OCI-LY3 (cell line): ENCODE data around the gene HCN3.

ENCODE experiments used
- EZH2phosphoT487 ChIP-seq: fragments of 200-600 bp; shearing (Covaris generic); IDR thresholded peaks from 2 replicates; pipeline ENCODE4 v1.6.1; 2018; ENCODE audit warnings: antibody characterized with exemption, mixed run types, low read depth
- TF ChIP-seq, protein P1 (sequence below): fragments of 200-600, 300-600 bp; sonication (generic); IDR thresholded peaks from 2 replicates; pipeline ENCODE4 v1.5.1; 2014; ENCODE audit warnings: antibody characterized with exemption, low read length, low read depth

DNA sequence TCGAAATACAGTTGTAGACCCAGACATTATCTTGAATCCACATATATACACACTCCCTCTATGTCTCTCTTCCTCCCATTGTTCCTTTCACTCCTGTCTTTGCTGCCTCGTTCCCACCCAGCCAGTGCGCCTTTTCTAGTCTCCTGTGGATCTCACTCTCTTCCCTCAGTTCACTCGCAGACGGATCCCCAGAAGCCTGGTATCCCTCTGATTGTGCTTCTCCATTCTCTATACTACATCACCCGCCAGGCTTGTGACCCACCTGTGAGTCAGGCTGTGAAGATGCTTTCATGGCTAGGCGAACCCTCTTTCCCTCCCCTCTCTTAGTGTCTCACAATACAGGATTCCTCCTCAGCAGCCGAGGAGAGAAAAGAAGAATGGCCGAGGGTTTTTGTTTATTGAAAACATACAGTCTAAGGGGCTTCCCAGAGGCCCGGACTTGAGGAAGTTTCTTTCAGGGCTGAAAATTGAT lies 1.5 kb downstream of the HCN3 start:
- TF ChIP-seq, protein P1, sequence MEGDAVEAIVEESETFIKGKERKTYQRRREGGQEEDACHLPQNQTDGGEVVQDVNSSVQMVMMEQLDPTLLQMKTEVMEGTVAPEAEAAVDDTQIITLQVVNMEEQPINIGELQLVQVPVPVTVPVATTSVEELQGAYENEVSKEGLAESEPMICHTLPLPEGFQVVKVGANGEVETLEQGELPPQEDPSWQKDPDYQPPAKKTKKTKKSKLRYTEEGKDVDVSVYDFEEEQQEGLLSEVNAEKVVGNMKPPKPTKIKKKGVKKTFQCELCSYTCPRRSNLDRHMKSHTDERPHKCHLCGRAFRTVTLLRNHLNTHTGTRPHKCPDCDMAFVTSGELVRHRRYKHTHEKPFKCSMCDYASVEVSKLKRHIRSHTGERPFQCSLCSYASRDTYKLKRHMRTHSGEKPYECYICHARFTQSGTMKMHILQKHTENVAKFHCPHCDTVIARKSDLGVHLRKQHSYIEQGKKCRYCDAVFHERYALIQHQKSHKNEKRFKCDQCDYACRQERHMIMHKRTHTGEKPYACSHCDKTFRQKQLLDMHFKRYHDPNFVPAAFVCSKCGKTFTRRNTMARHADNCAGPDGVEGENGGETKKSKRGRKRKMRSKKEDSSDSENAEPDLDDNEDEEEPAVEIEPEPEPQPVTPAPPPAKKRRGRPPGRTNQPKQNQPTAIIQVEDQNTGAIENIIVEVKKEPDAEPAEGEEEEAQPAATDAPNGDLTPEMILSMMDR: no peak
- TF ChIP-seq EZH2phosphoT487: no peak
